Stimulated activated CD4-positive, alpha-beta T cell treated with anti-CD3 and anti-CD28 coated beads, Interleukin-15, amount 100 ng/mL, for 1 hour (primary cell): ENCODE results near the gene AOC3.

ENCODE experiments used
- DNase-seq, 2 donors: peaks; one replicate each; pipeline ENCODE4 v3.0.0-alpha.2; 2020; ENCODE audit warnings: low read depth in 1 of 2, low spot score in 1 of 2

The AOC3 gene, protein sequence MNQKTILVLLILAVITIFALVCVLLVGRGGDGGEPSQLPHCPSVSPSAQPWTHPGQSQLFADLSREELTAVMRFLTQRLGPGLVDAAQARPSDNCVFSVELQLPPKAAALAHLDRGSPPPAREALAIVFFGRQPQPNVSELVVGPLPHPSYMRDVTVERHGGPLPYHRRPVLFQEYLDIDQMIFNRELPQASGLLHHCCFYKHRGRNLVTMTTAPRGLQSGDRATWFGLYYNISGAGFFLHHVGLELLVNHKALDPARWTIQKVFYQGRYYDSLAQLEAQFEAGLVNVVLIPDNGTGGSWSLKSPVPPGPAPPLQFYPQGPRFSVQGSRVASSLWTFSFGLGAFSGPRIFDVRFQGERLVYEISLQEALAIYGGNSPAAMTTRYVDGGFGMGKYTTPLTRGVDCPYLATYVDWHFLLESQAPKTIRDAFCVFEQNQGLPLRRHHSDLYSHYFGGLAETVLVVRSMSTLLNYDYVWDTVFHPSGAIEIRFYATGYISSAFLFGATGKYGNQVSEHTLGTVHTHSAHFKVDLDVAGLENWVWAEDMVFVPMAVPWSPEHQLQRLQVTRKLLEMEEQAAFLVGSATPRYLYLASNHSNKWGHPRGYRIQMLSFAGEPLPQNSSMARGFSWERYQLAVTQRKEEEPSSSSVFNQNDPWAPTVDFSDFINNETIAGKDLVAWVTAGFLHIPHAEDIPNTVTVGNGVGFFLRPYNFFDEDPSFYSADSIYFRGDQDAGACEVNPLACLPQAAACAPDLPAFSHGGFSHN

GRCh38 chr17:42850954-42851353 lies at the start of gene AOC3:
Gene AOC3 (plus strand): TSS chr17:42851199. CDS start chr17:42851344, 145 bp downstream.
- DNase-seq: no peak

DNA sequence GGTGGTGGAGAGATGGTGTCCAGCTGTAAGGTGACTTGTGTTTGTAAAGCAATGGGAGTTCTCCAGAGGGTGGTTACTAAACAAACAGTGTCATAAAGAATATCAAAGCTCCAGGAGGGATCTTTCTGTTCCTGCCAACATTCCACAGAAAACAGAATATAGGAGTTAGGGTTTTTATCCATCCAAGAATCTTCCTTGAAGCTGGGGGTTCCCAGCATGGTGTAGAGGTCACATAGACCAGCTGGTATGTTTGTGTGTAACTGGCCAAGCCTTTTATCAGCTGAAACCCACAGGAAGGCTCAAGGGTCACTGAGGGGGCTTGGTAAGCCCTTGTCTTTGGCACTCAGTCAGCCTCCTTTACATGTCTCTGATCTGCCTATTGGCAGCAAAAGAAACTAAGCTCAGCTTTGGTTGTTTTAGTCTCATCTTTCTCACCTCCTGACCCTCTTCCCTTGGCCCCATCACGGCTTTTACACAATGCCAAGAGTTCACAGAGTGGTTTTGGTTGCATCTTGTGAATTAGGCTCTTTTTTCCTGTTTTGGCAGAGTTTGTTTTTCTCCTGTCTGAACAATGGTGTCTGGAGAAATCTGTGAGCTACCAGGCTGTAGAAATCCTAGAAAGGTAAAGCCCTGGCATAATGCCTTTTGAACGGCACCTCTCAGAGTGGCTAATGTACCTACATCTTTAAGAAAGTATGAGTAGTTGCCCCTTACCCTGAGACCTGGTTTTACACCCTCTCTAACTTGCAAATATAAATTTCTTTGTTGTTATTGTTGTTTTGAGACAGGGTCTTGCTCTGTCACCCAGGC lies 47.7 kb upstream of the AOC3 start:
- no peak for DNase-seq

GRCh38 chr17:42804918-42805367 lies 46.1 kb upstream of the AOC3 start:
- no peak for DNase-seq

DNA sequence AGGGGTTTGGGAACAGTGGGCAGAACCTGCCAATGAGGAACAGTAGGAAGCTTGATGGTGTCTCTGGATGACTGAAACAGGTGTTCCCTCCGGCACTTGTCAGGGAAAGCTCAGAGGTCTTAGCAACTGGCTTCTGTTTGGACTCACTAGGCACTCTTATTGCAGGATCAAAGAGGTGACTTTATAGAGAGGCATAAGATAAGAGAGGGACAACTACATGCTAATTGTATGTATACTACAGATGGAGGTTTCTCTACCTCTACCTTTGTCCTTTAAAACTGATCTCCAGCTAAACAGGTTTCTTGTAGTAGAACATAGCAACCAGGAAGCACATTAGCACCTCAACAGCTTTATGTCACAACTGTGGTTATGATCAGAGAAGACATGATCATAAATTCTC lies 44.8 kb upstream of the AOC3 start:
- no peak for DNase-seq

GRCh38 chr17:42809250-42809649 lies 41.7 kb upstream of the AOC3 start:
- DNase-seq: no peak

- DNase-seq: no peak
Measured at GRCh38 chr17:42814633-42815399, 36.2 kb upstream of the AOC3 start.

- no peak for DNase-seq
Measured at GRCh38 chr17:42817866-42818265, 33.1 kb upstream of the AOC3 start.

DNA sequence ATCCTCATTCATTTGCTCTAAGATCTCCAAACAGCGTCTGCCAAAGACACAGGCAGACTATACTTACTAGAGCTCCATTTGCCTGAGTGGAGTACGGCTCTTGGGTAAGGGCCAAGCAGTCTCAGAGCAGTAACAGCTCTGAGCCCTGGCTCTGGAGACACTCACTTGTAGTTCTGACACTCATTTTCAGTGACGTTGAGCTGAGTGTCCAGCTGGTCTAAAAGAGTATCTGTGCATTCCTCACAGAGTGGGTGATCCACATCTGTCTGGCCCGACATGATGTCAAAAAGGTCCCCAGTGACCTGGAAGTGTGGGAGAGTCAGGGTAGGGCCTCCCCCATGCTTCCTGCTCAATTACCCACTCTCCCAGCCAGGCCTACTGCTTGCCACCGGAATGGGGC lies 32.6 kb upstream of the AOC3 start:
- DNase-seq: no peak

DNA sequence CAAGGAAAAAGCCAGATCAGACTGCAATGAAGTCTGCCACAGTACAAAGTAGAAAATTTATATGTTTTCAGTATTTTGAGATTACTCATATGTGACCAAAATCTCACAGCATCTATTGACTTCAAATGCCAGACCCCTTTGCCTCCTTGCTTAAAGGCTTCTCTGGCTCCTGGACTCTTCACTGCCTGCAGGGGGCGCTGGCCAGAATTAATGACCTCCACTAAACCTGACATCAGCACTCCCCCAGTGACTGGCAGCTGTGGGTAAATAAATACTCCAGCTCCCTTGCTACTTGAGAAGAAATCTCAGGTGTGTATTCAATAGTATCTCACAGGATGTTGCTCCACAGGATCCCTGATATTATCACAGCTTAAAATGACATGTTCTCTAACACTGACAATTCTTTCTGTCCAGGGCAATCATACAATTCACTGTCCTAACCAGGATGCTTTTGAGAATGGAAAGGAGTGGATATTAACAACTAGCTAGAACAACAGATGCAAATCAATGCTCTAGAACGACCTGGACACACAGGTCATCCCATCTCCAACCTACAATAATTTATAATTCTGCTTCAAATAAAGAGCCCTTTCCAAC lies 31.0 kb upstream of the AOC3 start:
- DNase-seq: peak; percentile 11 to 49

DNA sequence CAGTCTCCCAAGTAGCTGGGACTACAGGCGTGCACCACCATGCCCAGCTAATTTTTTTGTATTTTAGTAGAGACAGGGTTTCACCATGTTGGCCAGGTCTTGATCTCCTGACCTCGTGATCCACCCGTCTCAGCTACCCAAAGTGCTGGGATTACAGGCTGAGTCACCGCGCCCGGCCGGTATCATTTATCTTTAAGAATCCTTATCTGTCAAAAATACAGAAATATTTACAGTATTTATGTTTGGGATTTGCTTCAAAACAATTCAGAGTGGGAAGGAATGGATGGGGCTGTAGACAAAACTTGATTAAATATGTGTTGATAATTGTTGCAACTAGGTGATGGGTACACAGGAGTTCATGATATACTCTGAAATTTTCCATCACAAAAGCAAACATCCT lies 29.8 kb upstream of the AOC3 start:
- DNase-seq: no peak

DNA sequence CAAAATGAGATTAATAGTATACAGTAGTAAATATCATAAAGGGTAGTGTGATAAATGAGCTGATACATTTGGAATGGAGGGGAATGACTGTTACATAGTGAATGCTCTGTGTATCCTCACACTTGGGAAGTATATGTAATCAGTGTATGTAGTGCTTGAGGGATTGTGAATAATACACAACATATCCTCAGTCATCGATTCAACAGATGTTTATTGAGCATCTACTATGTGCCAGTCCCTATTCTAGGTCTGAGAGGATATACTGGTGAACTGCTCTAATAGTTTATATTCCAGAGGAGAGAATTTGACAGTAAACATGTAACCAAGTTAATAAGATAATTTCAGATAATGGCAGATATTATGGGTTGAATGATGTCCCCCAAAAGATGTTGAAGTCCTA lies 23.5 kb upstream of the AOC3 start:
- DNase-seq: no peak

GRCh38 chr17:42830971-42831370 lies 20.0 kb upstream of the AOC3 start:
- no peak for DNase-seq

DNA sequence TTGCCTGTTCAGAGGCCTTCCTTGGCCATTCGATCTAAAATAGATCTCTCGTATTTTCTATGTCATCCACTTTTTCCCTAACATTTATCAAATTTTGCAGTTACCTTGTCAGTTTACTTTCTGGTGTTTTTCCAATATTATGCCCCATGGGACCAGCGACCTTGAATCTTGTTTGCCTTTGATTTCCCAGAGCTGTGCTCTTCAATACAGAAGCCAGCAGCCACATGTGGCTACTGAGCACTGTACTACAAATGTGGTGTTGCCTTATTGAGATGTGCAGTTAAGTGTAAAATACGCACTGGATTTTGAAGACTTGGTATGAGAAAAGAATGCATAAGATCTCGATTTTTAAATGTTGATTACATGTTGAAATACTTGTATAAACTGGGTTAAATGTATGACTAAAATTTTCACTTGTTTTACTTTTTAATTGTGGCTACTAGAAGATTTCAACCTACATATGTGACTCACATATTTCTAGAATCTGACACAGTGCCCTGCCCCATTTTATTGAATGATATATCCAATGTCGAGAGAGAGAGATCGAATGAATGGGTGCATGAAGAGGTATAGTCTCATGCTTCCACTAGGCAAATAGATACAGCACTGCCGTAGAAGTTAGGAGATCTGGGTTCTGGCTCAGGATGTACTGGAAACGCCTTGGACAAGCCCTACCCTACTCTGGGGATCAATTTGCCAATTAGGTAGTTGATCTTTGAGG lies 18.6 kb upstream of the AOC3 start:
- no peak for DNase-seq

DNA sequence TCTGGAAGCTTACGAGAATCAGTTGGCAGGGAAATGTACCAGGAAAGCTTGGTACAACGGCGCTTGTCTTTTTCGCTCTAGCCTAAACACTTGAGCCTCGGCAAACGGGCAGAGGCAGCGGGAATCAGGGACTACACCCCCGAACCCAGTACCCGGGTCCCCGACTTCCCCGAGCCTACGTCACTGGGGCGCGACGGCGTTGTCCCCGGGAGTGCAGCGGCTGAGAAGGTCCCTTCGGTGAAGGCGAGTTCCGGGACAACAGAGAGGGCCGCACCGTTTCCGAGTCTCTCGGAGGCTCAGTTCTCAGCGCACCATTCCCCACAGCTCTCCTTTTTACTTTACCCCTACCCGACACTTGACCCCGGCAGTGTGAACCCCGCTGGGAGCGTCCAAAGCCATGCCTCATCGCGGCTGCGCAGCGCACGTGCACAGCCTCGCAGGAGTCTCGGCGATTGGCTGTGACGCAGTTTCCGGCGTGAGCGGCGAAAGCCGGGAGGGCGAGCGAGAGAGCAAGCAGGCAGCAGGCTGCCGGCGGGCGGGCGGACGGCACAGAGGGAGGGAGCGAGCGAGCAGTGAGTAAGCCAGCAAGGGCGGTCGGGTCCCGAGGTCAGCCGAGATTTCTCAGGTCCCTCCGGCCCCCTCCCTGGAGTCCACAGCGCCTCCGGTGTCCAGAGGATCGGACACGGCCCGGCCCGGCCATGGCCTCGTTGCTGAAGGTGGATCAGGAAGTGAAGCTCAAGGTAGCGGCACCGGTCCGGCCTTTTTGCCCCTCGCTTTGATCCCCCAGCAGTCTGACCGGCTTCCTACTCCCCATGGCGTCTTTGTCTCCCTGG lies 17.8 kb upstream of the AOC3 start, which contains the start of gene PSME3:
Gene PSME3, plus strand, starts transcription at position 464 of the 833 bp plus-strand sequence. Its CDS starts 235 bp downstream, at position 699.
- DNase-seq: peak; percentile 75 to 84

DNA sequence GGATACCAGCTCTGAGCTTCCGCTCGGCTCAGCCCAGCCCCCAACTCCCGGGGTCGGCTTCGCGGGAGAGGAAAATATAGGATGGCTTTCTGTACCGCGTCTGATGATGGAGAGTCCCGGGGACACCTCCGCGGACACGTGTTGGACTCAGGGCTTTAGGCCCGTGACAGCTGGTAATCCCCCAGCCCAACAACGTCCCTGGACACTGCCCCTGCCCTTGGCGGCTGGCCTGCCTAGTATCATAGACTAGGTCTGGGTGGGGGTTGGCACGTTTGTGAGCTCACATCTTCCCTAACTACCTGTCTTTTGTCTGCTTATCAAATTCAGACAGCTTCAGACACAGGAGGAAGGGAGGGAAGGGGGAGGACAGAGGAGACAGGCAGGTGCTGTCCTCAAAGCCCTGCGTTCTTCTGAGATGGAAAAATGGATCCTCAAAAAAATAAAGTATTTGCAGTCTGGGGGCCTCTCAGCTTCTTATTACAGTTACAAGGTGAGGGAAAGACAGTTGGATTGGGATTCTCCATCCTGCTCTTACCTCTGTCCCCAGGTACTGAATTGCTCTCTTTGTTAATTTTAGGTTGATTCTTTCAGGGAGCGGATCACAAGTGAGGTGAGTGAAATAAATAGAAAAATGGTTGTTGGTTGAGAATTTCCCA lies 17.1 kb upstream of the AOC3 start:
- no peak for DNase-seq

DNA sequence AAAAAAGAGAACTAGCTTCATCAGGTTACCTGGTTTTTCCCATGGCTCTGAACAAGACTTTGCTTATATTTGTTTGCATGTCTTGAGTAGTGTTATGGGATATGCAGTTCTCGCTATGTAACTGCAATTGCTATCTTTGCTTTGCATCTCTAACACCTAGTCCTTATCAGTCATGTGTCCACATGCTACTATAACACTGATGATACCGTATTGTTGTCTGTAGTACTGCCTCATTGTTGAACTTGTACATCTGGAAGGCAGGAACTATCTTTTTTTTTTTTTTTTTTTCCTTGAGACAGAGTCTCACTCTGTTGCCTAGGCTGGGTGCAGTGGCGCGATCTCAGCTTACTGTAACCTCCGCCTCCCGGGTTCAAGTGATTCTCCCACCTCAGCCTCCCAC lies 15.3 kb upstream of the AOC3 start:
- DNase-seq: no peak

- no peak for DNase-seq
Measured at GRCh38 chr17:42841975-42842685, 8.9 kb upstream of the AOC3 start.
